HG02884 (cell line): ENCODE measurements around the gene NTSR1.

Source experiments
- ATAC-seq: cut with Tn5 transposase; IDR thresholded peaks from one replicate; pipeline ENCODE4 v1.9.1; 2021; ENCODE audit warnings: mild to moderate bottlenecking, moderate library complexity; ENCODE audit not compliant: unreplicated experiment

NTSR1 gene

GRCh38 chr20:62737271-62737811 lies 28.7 kb downstream of the NTSR1 start:
- ATAC-seq, result no peak

DNA sequence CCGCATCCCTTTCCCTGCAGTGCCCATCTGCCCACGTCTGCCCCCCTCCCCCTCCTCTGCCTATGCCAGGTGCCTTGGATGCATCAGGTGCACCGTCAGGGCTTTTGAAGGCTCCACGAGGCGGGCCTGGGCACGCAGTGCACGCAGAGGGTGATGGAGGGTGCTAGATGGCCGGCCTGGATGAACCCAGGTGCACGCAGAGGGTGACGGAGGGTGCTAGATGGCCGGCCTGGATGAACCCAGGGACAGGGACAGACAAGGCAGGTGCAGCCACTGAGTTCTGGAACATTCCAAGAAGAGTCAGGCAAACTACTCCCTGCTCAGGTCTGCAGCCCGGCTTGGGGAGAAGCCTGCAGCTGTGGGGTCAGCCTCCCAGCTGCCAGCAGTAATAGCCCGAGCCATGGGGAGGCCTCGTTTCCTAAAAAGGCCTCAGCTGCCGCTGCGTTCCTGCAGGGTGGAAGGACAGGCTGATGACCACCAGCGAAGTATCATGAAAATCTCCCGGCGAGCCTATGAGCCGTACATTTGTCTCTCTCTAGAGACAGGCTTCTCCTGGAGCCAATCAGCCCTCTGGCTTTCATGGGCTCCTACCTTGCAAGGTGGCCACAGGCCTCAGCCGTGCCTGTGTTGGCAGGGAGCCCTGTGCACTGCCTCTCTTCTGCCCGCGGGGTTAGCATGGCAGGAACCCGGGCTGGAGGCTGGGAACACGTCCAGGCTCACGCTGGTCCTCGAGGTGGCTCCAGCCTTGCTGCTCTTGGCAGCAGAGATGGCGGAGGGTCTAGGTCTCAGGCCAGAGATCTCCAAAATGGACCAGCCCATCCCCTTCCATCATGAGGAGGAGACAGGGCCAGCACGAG lies 29.6 kb downstream of the NTSR1 start:
- no peak for ATAC-seq

DNA sequence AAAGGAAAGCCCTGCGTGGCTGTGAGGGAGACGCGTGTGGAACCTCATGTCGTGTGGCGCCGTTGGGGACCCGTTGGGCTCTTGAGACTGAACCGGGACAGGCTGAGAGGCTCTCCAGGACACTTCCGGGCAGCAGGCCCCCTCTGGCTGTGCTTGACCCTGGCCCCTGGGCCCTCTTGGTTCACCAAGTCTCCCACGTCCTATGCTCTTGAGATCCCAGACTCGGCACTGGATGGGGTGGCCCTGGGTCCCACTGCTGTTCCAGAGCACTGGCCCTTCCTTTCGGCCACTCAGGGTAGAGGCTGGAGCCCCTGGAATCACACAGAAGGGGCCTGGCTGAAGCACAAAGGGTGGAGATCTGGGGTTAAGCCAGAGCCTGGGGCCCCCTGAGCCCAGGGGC lies 30.4 kb downstream of the NTSR1 start:
- ATAC-seq, result no peak

GRCh38 chr20:62739581-62740285 lies 31.1 kb downstream of the NTSR1 start:
- peak; percentile 8 for ATAC-seq

DNA sequence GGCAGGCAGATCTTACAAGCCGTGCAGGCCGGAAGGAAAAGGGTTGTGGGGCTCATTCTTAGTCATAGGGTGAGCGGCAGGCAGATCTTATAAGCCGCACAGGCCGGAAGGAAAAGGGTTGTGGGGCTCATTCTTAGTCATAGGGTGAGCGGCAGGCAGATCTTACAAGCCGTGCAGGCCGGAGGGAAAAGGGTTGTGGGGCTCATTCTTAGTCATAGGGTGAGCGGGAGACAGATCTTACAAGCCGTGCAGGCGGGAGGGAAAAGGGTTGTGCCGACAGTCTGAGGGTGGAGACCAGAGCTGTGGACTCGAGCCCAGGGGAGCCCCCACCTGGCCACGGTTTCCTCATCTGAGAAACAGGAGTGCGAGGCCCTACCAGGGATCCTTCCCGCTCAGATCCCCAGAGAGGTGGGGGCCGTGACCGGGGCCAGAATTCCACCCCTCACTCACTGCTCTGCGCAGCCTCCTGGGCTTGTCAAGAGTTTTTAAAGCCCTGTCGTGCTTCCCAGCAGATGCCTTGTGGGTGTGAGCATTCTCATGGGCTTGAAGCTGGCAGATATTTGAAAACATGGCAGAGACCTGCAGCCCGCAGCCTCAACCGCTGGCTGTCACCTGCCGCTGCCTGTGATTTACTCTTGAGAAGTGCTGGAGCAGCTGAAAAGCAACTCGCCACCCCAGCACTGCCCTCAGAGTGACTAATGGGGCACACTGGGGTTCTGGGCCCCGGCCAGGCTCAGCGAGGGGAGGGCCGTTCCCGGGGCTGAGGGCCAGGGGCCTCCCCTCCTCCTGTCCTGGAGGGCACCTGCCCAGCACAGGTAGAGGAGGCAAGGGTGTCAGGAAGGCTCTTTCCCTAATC lies 31.9 kb downstream of the NTSR1 start:
- peak; percentile 86 for ATAC-seq

- ATAC-seq, result no peak
Observed at GRCh38 chr20:62741191-62741691, 32.6 kb downstream of the NTSR1 start.

DNA sequence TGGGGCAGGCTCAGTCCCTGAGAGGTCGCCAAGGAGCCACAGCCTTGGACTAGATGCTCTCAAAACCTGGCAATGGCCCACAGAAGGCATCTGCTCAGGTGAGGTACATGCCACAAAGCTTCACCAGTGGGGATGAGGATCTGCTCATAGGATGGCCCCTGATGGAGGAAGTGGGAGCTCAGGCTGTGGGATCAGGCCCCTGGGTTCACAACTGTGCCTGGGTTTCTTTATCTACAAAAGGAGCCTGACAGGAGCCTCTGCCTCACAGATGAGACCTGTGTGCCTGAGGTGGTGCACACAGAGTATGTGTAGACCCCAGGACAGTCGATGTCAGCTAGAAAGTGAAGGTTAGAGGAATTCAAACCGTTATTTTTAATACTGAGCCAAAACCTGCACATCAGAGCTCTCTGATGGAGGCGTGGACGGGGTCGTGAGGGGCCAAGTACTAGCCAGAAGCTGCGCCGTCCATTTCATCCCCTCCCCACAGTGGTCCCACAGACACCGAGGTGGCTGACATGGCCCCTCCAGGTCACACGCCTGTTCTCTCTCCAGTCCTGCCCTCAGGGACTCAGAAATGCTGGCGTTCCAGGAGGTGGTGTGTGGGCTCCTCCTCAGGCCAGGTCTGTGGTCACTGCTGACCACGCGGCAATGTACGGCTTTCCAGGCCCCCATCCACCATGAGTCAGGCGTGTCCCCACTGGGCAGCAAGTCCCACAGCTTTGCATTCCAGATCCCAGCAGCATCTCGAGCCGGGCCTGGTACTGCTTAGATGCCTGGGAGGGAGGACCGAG lies 33.3 kb downstream of the NTSR1 start:
- no peak for ATAC-seq

DNA sequence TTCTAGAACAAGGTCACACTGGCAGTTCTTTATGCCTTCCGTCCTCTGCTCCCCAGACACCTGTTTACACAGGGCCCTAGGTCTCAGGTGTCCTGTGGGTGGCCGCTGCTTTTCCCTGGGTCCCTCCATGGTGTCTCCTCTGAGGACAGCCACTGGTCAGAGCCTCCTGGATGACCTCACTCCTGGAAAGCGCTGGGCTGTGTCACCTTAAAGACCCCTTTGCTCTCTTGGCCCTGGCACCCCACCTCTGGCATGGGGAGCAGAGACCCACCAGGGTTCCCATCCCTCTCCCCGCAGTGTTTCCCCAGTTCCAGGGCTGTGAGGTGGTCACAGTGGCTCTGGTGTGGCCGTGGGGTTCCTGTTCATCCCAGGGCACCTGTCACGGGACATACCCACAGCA lies 33.9 kb downstream of the NTSR1 start:
- ATAC-seq, result no peak

DNA sequence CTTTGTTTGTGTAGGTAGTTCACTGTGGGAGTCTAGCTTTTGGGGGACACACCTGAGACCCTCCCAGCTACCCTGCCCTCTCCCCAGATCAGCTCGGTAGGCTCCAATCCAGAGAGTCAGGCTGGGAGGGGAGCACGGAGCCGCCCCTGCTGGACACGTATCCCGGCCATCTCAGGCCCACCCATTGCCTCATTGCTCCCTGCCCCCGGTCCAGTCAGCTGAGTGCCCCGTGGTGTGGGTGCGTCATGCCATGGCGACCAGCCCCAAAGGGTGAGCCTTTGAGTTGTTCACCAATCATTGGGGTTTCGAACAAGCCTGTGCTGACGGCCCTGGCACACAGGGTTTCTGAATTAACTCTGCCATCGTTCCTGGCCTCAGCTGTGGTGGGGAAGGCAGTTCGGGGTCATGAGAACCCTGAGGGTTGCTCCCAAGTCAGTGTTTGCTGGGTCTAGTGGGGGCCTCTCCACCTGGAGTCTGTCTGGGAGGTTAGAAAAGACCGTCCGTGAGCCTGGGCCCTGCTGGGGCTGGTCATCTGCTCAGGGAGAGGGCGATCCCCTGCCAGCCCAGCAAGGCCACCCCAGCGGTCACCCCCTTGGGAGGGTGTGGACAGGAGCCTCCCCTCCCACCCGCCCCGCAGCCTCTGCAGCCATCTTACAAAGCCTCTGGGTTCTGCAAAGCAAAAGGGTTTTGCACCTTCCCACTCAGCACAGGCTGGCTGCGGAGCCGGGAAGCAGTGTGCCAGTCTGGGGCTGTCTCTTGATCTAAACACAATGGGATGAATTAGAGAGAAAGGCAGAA lies 34.5 kb downstream of the NTSR1 start:
- no peak for ATAC-seq

GRCh38 chr20:62743777-62744317 lies 35.2 kb downstream of the NTSR1 start:
- ATAC-seq, result no peak

DNA sequence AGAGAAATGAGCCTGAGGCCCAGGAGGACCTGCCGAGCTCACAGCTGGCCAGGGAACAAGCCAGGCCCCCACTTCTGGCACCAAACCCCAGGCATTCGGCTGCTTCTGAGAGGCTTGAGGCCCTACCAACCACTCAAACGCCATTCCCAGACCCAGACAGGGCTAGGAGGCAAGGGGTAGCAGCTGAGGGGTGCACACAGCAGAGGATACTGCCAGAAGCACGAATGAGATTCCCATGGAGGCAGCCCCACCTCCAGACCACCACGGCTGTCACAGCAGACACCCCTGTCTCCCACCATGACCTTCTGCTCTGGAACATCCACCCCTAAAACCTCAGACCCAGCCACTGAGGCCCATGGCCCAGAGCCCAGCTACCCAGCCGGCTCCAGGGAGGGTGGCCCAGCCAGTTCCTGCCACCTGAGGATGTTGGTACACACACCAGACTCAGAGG lies 36.1 kb downstream of the NTSR1 start:
- no peak for ATAC-seq

DNA sequence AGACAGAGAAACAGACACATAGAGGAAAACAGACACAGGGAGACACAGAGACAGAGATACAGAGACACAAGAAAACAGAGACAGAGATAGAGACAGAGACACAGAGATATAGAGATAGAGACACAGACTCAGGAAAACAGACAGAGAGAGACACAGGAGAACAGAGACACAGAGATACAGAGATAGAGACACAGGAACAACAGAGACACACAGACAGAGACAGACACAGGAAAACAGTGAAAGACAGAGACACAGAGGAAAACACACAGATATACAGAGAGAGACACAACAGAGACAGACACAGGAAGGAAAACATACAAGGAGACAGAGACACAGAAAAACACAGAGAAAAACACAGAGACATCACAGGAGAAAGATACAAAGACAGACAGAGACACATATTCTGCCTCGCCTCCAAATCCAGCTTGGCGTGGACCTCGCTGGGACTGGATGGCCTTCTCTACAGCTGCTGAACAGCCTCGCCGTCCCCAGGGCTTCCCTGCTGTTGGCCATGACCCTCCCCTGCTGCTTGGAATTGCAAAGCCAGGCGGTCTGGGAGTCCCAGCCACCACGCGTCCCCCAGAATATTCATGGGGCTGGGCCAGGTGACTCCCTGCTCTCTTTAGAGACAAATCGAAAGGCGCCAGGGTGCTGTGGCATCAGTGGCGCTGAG lies 36.8 kb downstream of the NTSR1 start:
- ATAC-seq, result no peak

- no peak for ATAC-seq
Observed at GRCh38 chr20:62745952-62746288, 37.3 kb downstream of the NTSR1 start.

DNA sequence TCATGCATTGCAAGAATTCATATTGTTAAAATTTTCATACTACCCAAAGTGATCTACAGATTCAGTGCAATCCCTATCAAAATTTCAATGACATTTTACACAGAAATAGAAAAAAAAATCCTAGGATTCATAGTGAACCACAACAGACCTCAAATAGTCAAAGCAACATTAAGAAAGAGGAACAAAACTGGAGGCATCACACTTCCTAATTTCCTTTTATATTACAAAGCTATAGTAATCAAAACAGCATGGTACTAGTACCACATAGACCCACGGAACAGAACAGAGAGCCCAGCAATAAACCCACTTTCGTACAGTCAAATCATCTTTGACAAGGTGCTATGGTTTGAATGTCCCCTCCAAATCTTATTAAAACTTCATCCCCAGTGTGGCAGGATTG lies 39.7 kb downstream of the NTSR1 start:
- no peak for ATAC-seq

DNA sequence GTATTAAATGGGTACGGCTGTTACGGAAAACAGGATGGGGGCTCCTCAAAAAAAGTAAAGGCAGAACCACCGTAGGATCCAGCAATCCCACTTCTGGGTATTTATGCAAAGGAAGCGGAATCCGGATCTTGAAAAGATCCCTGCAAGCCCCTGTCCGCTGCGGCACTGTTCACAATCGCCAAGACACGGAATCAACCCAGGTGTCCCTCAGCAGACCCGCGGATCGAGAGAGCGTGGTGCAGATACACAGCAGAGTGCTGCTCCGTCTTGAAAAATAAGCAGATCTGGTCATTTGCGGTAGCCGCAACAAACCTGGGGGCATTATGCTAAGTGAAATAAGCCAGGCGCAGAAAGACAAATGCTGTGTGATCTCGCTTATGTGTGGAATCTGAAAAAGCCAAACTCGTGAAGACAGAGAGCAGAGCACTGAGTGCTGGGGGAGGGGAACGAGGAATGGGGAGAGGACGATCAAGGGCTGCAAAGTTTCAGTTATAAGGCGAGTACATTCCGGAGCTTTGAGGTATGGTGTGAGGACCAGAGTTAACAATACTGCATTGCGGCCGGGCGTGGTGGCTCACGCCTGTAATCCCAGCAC lies 41.3 kb downstream of the NTSR1 start:
- ATAC-seq, result no peak

DNA sequence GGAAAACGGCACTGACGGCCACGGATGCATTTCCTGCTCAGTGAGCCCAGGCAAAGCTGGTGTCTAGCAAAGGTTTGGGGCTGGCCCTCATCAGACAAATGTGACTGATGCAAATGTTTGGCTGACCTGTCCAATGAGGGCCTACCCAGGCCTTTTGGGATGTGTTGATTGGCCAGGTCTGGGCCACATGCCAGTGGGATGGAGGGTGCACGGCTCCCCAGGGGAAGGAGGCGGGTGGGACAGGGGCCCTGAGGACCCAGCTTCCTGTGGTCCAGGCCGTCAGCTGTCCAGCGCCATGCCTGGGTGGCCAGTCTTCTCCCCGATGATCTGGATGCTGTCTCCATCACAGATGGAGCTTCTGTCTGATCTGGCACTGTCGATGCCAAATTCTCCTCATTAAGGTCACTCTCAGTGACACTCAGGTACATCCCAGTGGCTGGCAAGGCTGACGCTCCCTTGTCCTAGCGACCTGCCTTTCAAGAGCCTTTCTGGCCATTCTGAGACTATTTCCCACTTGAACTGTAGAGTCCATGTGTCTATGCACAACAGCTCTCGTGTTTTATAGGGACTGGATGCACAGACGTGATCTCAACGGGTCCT lies 43.0 kb downstream of the NTSR1 start:
- no peak for ATAC-seq

DNA sequence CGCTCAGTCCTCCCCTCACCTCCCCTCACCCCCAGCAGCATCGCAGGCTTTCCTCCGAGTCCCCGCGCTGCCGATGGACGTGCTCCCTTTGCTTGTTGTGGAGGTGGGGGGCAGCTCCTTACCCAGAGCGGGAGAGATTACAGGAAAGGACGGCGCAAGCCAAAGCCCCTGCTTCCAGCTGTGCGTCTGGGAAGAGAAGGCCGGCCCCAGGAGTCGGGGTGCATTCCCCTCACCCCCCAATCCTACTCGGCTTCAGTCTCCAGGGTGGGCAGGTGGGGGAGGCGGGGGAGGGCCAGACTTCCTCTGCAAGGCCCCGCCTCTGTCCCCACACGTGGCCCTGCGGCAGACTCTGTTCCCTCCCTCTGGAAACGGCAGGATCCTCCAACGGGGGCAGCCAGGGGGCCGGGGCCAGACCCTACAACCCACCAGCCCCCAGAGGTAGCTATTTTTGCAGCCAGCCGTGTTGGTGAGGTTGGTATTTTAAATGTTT lies 43.6 kb downstream of the NTSR1 start:
- ATAC-seq, result no peak
